ENCODE data around the gene TSPAN14.
"Not testable (repeated sequence)": the region's sequence is repeated elsewhere in the genome, so short reads cannot be mapped to it uniquely, and the experiment has no call there.

Gene TSPAN14

GRCh38 chr10:80471001-80471400 is 16.9 kb downstream of the TSPAN14 start:
- no peak for DNase-seq (ENCODE audit: low read depth)

- no peak for DNase-seq (ENCODE audit: low read depth)
Measured at GRCh38 chr10:80471715-80472233, 17.7 kb downstream of the TSPAN14 start.

DNA sequence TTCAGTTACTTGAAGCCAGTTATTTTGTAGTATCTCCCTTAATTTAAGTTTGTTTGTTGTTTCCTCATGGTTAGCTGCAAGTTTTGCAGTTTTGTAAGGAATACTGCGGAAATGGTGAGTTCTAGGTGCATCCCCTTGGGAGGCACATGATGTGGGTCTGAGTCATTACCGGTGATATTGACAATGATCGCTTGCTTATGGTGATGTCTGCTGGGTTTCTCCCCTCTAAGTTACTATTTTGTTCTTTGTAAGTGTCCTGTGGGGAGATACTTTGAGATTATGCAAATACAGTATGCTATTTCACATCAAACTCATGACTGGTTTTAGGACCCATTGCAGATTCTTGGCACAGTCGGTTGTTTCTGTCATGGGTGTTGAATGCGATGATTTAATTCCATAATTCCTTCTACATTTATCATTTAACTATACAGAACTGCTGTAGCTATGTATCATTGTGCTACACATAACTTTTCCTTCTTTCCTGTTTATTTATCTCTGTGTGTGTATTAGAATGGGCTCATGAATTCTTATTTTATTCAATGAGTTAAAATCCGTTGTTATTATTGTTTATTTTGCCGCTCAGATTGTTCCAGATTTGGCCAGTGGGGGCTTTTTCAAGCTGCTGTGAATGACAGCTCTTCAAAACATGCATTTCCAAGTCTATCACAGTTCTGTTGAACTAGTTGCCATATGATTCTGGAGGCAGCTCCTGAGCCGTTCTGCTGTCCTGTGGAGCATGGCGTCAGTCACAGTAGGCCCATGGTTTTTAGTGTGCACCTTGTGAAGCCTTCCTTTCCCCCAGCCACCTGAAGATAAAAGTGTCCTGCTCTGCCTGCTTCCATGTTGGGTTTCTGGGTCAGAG is 18.4 kb downstream of the TSPAN14 start:
- DNase-seq (ENCODE audit: low read depth): no peak

DNA sequence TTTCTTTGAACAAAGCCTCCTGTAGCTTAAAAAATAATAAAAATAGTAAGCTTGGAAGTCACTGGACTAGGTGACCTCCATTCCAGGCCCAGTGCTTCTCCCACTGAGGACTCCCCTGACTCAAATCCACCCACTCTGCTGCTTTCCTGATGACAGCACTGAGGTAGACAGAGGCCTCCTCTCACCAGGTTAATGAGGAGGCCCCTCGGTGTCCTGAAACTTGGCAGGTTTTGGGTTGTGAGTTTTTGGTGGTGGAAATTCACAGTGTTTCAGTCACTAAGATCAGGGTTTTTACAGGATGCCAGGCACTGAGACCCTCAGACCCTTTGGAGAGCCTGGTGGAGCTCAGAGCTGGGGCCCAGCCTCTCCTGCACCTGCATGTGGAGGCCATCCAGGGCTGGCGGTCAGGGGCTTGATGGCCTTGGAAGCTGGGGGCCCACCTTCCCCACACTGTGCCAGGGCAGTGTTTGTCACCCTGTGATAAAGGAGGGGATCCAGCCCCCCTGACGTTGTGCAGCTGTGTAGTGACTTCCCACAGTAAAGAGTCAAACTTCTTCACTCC is 19.1 kb downstream of the TSPAN14 start:
- no peak for DNase-seq (ENCODE audit: low read depth)

DNA sequence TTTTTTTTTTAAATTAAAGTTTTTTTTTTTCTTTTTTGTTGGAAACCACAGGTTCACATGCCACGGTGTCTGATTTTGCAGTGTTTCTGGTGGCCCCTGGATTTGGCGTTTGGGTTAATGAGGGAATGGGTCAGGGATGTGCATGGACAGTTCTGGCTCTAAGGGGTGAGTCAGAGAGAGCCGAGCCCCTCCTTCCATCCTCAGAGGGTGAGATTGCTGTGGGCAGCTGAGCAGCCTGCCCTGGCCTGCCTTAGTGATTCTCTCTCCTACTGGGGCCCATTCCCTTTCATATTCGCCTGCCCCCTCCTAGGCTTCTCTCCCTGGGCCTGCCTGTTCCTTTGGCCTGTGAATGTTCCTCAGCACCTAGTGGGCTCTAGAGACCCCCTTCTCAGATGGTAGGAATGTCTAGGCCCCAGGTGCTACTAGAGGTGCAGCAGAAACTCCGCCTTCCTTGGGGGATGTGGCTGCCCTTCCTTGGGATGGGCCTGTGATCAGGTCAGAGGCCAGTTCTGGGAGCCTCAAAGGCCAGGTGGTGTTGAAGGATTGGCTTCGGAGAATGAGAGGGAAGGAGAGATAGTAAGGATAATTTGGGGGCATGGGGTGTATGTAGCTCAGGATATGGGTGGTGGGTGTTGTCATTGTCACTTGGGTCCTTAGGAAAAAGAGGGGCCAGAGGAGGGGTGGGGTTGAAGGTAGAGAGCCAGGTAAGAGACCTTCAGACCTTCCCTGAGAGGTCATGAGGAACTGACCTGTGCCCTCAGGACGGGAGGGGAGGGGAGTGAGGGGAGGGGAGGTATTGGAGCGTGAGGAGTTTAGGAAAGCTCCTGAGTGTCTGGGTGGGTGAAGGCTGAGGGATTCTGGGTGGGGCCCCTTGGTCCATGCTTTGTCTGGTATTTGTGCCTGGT is 19.8 kb downstream of the TSPAN14 start:
- no peak for DNase-seq (ENCODE audit: low read depth)

DNA sequence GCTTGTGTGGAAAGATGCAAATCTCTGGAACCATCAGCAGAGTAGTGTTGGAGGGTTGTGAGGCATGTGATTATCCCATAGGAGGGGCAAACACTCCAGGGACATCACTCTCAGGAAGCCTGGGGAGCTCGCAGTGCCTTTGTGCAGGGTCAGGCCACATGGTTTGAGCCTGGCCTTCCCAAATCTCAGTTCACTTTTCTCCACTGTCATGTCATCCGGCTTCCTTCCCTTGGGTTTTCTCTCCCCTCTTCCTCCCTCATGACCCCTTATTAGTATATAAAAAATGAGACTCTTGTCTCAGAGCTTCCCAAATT is 20.4 kb downstream of the TSPAN14 start:
- no peak for DNase-seq (ENCODE audit: low read depth)

DNA sequence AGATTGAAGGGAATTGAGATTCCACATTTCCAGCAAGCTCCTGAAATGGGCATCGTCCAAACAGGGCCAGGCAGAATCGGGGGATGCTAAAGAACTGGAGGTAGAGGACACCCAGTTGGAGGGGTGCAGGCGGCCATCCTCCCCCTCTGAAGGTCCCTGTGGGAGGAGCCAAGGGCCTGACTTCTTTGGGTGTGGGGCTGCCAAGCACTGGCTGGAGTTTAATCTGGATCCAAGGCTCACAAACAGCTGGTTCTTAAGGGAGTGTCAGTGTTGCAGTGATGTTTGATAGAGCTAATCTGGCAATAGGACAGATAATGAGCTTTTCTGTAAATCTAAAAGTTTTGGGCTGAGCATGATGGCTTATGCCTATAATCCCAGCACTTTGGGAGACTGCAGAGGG is 20.8 kb downstream of the TSPAN14 start:
- DNase-seq (ENCODE audit: low read depth): no peak

- not testable (repeated sequence) for DNase-seq (ENCODE audit: low read depth)
Measured at GRCh38 chr10:80475641-80476040, 21.5 kb downstream of the TSPAN14 start.

DNA sequence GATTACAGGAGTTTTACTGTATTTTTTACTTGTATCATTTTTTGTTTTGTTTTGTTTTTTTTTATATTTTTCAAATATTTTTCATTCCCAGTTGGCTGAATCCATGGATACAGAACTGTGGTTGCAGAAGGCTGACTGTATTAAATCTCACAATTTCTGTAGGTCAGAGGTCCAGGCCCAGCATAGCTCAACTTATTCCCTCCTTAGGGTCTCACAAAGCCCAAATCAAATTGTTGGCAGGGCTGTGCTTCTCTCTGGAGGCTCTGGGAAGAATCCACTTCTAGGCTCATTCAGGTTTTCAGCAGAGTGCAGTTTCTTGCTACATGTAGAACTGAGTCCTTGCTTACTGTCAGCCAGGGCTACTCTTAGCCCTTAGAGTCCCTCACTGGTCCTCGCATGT is 22.6 kb downstream of the TSPAN14 start:
- DNase-seq (ENCODE audit: low read depth): no peak

DNA sequence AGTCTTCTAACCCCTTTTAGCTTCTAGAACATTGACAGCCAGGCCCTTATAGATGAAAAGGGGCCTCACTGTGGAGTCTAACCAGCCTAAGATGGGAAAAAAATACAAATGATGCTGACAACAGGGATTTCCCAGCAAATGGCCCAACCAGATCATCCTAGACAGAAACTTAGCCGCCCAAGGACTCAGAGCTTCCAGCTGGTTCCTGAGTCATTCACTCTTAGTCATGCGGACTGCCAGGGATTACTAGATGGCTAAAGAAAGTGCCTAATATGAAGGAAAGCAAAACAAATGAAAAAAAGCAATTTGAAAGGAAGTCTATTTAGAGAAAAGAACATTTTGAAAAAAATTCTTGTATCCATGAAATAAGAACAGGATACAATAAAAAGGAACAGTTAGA is 23.7 kb downstream of the TSPAN14 start:
- DNase-seq (ENCODE audit: low read depth): no peak

GRCh38 chr10:80480373-80480772 is 26.3 kb downstream of the TSPAN14 start:
- DNase-seq (ENCODE audit: low read depth): not testable (repeated sequence)

DNA sequence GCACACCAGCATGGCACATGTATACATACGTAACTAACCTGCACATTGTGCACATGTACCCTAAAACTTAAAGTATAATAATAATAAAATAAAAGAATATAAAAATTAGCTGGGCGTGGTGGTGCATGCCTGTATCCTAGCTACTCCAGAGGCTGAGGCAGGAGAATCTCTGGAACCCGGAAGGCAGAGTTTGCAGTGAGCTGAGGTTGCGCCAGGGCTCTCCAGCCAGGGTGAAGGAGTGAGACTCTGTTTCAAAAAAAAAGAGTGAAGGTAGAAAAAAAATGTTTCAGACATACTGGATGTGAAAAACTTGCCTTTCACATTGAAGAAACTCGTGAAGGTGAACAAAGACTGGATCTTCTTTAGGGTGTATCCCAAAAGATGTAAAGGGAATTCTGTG is 26.7 kb downstream of the TSPAN14 start:
- DNase-seq (ENCODE audit: low read depth): no peak

GRCh38 chr10:80484243-80484642 is 30.1 kb downstream of the TSPAN14 start:
- no peak for DNase-seq (ENCODE audit: low read depth)

GRCh38 chr10:80484676-80485075 is 30.6 kb downstream of the TSPAN14 start:
- no peak for DNase-seq (ENCODE audit: low read depth)

DNA sequence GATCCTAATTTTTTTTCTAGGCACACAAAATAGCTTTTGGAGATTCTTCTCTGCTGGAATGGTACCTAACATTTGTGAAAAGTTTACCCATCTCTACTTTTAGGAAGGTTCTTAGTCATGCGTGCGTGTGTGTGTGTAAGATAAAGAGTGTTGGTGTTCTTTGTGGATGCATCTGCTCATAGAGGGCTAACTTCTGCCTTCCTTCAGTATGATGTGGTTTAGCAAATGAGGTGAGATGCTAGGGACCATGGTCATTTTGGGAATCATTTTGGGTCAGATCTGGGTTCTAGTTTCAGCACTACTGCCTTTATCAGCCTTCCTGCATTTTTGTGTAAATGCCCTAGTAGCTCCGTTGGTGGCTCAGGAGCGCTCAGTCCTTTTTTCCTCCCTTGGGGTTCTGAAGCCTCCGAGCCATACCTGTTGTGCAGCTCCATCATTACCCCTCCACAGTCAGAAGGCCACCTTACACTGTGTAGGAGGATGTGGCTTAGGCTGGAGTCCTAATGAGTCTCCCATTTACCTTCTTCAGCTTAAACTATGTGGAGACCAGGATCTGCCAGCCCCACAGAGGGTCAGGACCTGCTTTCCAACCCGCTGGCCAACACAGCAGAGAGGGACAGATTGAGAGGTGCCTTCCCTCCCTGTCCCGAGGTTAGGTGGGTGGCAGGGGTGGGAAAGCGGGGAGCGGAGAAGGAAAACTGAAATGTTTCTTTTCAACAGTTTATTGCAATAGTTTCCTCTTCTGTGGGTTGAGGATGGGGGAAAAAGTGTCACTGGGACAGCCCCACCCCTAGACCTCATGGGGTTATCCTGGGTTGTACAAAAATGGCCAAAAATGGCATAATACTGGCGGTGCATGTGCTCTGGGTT is 31.2 kb downstream of the TSPAN14 start:
- no peak for DNase-seq (ENCODE audit: low read depth)

GRCh38 chr10:80485946-80486764 is 32.0 kb downstream of the TSPAN14 start:
- DNase-seq (ENCODE audit: low read depth): no peak

DNA sequence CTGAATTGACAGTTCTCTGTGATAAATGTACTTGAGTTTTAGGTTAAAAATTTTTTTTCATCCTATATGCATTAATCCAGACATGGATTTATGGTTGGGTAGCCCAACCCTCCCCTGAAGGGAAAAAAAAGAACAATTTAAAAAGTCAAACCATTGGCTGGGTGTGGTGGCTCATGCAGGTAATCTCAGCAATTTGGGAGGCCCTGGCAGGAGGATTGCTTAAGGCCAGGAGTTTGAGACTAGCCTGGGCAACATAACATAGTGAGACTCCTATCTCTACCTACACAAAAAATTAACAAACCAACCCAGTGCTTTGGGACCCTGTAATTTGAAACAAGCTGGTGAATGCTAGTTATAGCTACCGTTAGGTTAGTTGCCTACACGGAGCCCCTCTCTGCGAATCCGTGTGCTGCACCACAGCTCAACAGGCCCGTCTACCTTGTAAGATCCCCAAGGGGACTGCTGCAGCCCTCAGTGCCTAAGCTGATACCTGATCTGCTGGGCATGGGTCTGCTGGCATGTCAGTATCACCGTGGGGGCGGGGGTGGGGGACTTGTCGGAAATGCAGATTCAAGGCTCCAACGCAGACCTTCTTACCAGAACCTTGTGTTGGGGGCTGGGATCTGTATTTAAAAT is 32.8 kb downstream of the TSPAN14 start:
- DNase-seq (ENCODE audit: low read depth): no peak

DNA sequence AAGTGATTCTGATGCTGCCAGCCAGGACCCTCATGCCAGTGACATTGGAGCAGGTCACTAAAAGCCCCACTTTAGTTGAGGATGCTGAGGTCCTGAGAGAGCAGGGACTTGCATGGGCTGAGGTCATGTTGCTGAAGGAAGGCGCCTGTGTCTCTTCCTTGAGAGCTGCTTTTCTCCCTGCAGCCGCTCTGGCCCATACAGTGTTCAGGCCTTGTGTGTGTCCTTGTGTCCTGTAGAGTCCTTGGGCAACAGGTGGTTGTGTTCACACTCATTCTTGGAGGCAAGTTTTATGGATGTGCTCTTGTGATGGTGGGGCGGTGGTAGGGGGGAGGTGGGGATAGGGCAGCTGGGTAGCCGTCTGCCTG is 33.3 kb downstream of the TSPAN14 start:
- DNase-seq (ENCODE audit: low read depth): no peak

DNA sequence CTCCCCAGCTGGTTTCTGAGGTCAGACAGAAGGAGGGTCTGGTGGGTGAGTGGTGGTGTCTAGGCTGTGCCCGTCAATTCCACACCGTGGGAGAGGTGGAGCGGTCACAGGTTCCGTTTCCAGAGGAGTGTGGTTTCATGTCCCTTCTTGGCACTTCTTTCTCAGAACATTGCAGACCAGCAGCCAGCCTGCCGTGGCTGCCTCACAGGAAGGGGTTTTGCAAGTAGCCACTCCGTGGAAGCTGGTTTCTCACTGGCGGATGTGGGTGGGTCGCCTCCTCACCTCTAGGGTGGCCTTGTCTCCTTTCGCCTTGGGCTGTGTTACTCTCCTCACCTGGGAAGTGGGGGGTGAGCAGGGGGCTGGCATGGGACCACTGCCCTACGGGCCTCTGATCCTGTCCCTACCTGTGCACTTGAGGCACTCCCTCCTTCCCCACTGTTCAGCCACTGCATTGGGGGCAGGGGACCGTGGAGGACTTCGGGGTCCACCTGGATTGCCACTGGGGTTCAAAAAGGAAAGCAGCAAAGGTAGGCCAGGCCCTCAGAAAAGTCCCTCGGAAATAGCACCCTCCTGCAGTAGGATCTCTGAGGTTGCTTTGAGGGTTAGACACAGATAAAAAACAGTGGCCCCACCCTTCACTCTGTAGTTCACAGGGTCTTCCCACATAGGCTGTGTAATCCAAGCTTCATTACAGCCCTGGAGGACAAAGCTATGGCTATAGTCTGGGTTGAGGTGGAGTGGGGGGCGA is 33.9 kb downstream of the TSPAN14 start:
- DNase-seq (ENCODE audit: low read depth): peak; percentile 61
